Inflammatory macrophage treated with lipopolysaccharide for 4 hours (primary cell): ENCODE measurements around the gene TP53INP2.
"Not testable (repeated sequence)": the region's sequence is repeated elsewhere in the genome, so short reads cannot be mapped to it uniquely, and the experiment has no call there.

Source experiments
- DNase-seq: peaks from one replicate; pipeline ENCODE4 v3.0.0-alpha.2; 2020

TP53INP2 gene, protein sequence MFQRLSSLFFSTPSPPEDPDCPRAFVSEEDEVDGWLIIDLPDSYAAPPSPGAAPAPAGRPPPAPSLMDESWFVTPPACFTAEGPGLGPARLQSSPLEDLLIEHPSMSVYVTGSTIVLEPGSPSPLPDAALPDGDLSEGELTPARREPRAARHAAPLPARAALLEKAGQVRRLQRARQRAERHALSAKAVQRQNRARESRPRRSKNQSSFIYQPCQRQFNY

DNA sequence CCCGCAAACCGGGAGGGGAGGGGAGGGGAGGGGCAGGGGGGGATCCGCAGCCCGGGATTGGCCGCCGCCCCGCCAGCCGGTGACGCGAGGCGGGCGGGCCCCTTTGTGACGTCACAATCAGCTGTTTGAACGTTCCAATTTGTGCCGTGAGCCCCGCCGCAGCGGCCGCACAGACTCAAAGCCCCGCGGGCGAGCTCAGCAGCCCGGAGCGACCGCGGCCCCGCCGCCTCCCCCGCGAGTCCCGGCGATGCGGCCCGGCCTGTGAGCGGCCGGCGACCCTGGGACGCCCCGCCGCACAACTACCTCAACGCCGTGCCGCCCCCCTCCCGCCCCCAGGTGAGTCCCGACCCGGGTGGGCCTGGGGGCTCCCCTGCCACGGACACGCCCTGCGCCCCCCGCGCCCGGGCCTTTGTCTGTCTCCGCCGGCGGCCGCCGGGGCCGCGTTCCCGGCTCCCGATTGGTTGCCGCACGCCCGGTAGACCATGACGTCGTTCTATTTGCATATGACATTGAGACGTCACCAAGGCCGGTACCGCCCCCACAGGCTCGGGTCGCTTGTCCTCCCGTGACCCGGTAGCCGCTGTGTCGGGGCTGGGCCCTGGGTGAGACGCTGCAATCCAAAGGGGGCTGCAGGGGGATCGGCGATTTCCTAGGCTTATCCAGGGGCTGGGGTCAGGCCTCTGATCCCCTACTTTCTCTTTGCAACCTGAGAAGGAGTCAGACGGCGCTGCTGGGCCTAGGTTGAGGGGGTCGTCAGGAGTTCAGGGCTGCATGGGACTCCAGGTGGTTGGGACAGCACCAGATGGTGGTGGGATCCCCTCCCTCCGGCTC lies at the start of gene TP53INP2:
Gene TP53INP2 (plus strand): TSS at position 168 of the 831 bp plus-strand sequence. CDS start 4,396 bp downstream, outside the sequence.
- peak; percentile 96 for DNase-seq

DNA sequence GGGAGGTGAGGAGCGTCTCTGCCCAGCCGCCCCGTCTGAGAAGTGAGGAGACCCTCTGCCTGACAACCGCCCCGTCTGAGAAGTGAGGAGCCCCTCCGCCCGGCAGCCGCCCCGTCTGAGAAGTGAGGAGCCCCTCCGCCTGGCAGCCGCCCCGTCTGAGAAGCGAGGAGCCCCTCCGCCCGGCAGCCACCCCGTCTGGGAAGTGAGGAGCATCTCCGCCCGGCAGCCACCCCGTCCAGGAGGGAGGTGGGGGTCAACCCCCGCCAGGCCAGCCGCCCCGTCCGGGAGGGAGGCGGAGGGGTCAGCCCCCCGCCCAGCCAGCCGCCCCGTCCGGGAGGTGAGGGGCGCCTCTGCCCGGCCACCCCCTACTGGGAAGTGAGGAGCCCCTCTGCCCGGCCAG lies 45.5 kb upstream of the TP53INP2 start:
- not testable (repeated sequence) for DNase-seq

GRCh38 chr20:34661811-34662210 lies 42.3 kb upstream of the TP53INP2 start:
- DNase-seq, result not testable (repeated sequence)

GRCh38 chr20:34663213-34663943 lies 40.8 kb upstream of the TP53INP2 start:
- DNase-seq, result no peak

DNA sequence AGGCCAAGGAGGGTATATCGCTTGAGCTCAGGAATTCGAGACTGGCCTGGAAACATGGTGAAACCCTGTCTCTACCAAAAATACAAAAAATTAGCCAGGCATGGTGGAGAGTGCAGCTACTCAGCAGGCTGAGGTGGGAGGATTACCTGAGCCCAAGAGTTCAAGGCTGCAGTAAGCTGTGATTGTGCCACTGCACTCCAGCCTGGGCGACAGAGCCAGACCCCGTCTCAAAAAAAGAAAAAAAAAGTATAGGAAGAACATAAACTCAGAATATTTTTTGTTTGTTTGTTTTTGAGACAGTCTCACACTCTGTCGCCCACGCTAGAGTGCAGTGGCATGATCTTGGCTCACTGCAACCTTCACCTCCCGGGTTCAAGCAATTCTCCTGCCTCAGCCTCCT lies 39.4 kb upstream of the TP53INP2 start:
- DNase-seq, result not testable (repeated sequence)

- DNase-seq, result no peak
These were observed 35.0 kb upstream of the TP53INP2 start for GRCh38 chr20:34669094-34669493.

GRCh38 chr20:34673412-34673811 lies 30.7 kb upstream of the TP53INP2 start:
- no peak for DNase-seq

DNA sequence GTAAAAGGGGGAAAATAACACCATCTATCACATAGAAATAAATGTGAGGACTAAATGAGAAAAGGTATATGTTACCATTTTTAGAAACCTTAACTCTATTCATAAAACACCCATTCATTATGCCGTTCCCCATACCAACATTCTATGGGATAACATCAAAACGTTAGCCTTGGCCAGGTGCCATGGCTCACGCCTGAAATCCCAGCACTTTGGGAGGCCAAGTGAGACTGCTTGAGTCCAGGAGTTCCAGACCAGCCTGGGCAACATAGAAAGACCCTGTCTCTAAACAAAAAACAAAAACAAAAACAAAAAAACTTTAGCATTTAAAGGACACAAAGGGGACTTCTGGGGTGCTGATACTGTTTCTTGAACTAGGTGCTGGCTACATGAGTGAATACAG lies 28.6 kb upstream of the TP53INP2 start:
- DNase-seq, result no peak

GRCh38 chr20:34675993-34676641 lies 28.0 kb upstream of the TP53INP2 start:
- DNase-seq, result peak; percentile 5

GRCh38 chr20:34676642-34677373 lies 27.3 kb upstream of the TP53INP2 start, which contains the start of gene PIGU:
Gene PIGU (minus strand): TSS chr20:34677092. CDS start chr20:34677085, 7 bp downstream.
- peak; percentile 97 for DNase-seq

GRCh38 chr20:34680586-34681175 lies 23.5 kb upstream of the TP53INP2 start:
- DNase-seq, result peak; percentile 93

GRCh38 chr20:34683667-34684066 lies 20.5 kb upstream of the TP53INP2 start:
- DNase-seq, result no peak

DNA sequence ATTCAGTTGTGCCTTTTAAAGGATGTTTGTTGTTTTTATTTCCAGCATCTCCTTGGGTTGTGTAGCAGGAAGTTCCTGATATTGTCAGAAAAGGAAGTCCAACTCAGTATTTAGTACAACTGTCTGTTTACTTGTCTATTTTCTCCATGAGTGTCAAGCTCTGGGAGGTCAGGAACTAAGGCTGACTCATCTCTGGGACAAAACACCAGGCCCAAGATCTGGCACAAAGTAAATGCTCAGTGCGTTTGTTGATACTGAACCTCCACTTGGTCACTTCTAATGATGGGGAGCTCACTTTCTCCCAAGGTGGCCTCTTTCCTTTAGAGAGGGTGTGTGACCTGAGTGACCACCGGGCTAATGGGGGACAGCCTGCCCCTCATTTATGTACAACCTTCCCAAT lies 14.7 kb upstream of the TP53INP2 start:
- DNase-seq, result peak; percentile 37

GRCh38 chr20:34691838-34692237 lies 12.3 kb upstream of the TP53INP2 start:
- no peak for DNase-seq

- no peak for DNase-seq
These were observed 10.7 kb upstream of the TP53INP2 start for GRCh38 chr20:34693414-34693813.

GRCh38 chr20:34701405-34702085 lies 2.6 kb upstream of the TP53INP2 start:
- DNase-seq, result no peak

DNA sequence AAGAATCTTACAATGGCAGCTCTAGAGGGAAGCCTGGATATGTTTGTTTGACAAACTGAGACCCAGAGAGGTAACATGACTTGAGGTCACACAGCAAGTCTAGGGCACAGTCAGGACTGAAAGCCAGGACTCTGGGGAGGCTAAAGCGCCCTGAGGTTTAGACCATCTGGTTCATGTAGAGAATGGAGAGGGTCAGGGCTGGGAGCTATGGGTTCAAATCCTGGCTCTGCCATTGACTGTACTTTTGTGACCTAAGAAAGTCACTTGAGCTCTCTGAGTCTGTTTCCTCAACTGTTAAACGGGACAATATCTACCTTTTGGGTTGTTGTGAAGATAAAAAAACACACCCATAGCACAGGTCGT lies 1.1 kb upstream of the TP53INP2 start:
- DNase-seq, result no peak

DNA sequence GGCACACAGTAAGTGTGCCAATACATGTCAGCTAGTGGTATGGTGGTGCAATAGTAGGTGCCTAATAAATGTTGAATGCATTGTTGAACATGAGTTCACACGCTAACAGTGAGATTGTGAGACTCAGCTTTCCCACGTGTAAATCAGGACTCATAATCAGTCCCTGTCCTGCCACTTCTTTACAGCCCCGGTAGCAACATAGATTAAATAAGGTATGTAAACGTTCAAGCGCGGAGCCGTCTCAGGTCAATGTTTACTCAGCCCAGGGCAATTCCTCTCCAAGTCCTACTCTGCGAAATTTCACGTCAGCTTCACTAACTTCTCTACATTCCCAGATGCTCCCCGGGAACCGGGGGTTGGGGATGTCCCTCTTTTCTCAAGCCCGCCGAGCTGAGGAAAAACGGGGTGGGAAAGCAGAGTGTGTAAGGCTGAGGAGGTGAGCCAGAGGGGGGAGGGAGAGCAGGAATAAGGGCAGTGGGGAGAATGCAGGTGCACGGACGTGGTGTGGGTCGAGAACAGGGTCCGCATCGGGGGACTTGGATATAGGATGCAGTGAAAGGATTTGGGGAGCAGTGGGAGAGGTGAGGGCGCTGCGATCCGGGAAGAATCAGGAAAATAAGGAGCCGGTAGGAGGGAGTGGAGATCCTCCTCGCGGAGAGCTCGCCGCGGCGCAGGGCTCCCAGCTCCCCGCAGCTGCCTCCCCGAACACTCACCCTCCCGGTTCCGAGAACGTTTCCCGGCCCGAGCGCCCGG lies 544 bp upstream of the TP53INP2 start:
- DNase-seq, result peak; percentile 28

GRCh38 chr20:34705008-34705396 lies 858 bp downstream of the TP53INP2 start:
- no peak for DNase-seq
